Measurements from ENCODE around the gene MSI2. TPM values are rescaled to one million over a fixed set of nuclear protein-coding genes. Genes with fewer than 3 reads are reported as not detected.

MSI2 gene
- total RNA-seq, 2 experiments from 2014 or later = 59.6 to 61.7 TPM

- no peaks in the 10 kb centered on the region for H3K4me1 Mint-ChIP-seq (ENCODE audit: low read depth)
- DNase-seq (no peak), ATAC-seq (no peak)
- intact Hi-C loops (cut with micrococcal nuclease) = no loop called here
- POLR2A ChIA-PET = no interaction called here
- CTCF ChIA-PET = interaction anchor here (1.2 to 2.6 kb wide), 4 partner anchors 10 to 419 kb away, joined by 3 to 11 read pairs (median 6); no protein-coding TSS in a partner anchor
- H3K27me3 Mint-ChIP-seq = no peaks in the 10 kb centered on the region
- no peaks in the 10 kb centered on the region for H3K9me3 Mint-ChIP-seq
- H3K36me3 Mint-ChIP-seq (ENCODE audit: low read depth) = no peaks in the 10 kb centered on the region
- no peak overlapping the region for H3K4me3 Mint-ChIP-seq
- H3K27ac Mint-ChIP-seq = no peak overlapping the region
- TF ChIP-seq, protein P1, sequence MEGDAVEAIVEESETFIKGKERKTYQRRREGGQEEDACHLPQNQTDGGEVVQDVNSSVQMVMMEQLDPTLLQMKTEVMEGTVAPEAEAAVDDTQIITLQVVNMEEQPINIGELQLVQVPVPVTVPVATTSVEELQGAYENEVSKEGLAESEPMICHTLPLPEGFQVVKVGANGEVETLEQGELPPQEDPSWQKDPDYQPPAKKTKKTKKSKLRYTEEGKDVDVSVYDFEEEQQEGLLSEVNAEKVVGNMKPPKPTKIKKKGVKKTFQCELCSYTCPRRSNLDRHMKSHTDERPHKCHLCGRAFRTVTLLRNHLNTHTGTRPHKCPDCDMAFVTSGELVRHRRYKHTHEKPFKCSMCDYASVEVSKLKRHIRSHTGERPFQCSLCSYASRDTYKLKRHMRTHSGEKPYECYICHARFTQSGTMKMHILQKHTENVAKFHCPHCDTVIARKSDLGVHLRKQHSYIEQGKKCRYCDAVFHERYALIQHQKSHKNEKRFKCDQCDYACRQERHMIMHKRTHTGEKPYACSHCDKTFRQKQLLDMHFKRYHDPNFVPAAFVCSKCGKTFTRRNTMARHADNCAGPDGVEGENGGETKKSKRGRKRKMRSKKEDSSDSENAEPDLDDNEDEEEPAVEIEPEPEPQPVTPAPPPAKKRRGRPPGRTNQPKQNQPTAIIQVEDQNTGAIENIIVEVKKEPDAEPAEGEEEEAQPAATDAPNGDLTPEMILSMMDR (IDR thresholded peaks at IDR 0.05) = no peak
These were observed 405.7 kb downstream of the MSI2 start for GRCh38 chr17:57662041-57662440.

DNA sequence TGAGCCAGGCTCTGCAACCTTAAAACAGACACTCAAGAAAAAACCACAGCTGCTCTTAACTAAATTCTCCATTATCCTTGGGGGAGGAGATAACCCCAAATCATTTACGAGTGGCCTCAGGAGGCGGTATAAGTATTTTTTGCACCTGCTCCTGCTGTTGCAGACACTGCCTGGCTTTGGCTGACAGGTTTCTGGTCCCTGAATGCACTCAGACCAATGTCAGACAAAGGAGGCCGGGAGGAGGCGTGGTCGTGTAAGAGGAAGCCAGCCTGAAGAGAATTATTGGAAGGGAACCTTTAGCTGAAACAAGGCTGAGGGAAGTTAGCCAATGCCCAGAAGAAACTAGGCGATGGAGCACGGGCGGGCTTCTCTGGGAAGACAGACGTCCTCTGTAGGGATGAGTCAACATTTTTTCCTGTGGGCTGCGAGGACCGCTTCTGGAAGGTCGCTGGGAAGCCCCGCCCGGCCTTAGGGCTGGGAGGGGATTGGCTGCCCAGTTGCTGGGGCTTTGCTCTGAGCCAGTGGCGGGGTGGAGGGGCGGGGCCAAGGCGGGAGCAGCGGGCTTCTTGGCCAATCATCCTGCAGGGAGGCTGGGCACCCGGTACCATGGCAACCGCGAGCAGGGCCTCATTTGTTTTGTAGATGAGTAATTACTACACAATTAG lies 406.5 kb downstream of the MSI2 start:
- Mint-ChIP-seq H3K4me1 (ENCODE audit: low read depth) (no peaks in the 10 kb centered on the region), H3K36me3 (ENCODE audit: low read depth) (no peaks in the 10 kb centered on the region), H3K4me3 (no peak overlapping the region), H3K27me3 (no peaks in the 10 kb centered on the region), H3K27ac (no peak overlapping the region), H3K9me3 (no peaks in the 10 kb centered on the region)
- DNase-seq (peak; percentile 57), ATAC-seq (peak; percentile 61)
- intact Hi-C loops (cut with micrococcal nuclease) = no loop called here
- ChIA-PET CTCF (interaction anchor here (1.6 to 2.6 kb wide), 3 partner anchors 9 to 419 kb away, joined by 4 to 11 read pairs (median 7); no protein-coding TSS in a partner anchor), POLR2A (no interaction called here)
- TF ChIP-seq, protein P1 (IDR thresholded peaks at IDR 0.05) = no peak

- Mint-ChIP-seq H3K27me3 (no peaks in the 10 kb centered on the region), H3K9me3 (no peaks in the 10 kb centered on the region), H3K27ac (no peak overlapping the region), H3K36me3 (ENCODE audit: low read depth) (no peaks in the 10 kb centered on the region), H3K4me1 (ENCODE audit: low read depth) (peaks cover 2% of the 10 kb centered on the region), H3K4me3 (no peak overlapping the region)
- POLR2A ChIA-PET = no interaction called here
- TF ChIP-seq, protein P1 (IDR thresholded peaks at IDR 0.05) = no peak
- CTCF ChIA-PET = interaction anchor here (1.6 to 2.6 kb wide), 3 partner anchors 8 to 420 kb away, joined by 4 to 11 read pairs (median 7); no protein-coding TSS in a partner anchor
- DNase-seq = no peak
- ATAC-seq = no peak
- intact Hi-C loops (cut with micrococcal nuclease) = no loop called here
These were observed 407.2 kb downstream of the MSI2 start for GRCh38 chr17:57663326-57664070.

DNA sequence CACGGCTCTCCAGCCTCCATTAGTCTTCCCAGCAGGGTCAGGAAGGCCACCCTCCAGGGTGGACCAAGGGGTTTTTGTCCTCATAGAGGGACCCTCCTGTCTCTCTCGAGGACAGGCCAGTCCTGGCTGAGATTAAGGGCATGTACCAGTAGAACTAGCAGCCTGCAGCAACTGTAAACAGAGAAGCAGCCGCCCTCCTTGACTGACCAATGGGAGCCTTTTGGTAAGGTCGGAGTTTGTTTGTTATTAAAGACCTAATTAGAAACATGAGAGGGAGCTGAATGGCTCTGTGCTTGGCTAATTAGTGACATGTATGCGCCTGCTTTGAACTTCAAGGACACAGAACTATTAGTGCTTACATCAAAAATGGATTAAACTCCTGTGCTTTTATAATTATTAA lies 408.8 kb downstream of the MSI2 start:
- TF ChIP-seq, protein P1 (IDR thresholded peaks at IDR 0.05) = no peak
- Mint-ChIP-seq H3K4me3 (no peak overlapping the region), H3K27me3 (no peaks in the 10 kb centered on the region), H3K4me1 (ENCODE audit: low read depth) (peaks cover 3% of the 10 kb centered on the region), H3K27ac (no peak overlapping the region), H3K36me3 (ENCODE audit: low read depth) (no peaks in the 10 kb centered on the region), H3K9me3 (no peaks in the 10 kb centered on the region)
- DNase-seq (no peak), ATAC-seq (no peak)
- ChIA-PET CTCF (interaction anchor here (0.8 to 1.3 kb wide), 3 partner anchors 67 to 422 kb away, joined by 4 to 7 read pairs (median 4); no protein-coding TSS in a partner anchor), POLR2A (interaction anchor here (1.4 kb wide), 1 partner anchor 18 kb away, joined by 4 read pairs; no protein-coding TSS in a partner anchor)
- intact Hi-C loops (cut with micrococcal nuclease) = no loop called here

Data from activated CD8-positive, alpha-beta T cell treated with anti-CD3 and anti-CD28 coated beads for 36 hours (primary cell).